Measurements from ENCODE around the gene RB1. TPM values are rescaled to one million over a fixed set of nuclear protein-coding genes. Genes with fewer than 3 reads are reported as not detected.

The RB1 gene
- total RNA-seq, result 10 to 100 TPM; 38.8 to 43.0 TPM
- 21.9 TPM for polyA plus RNA-seq (ENCODE audit: insufficient read depth, low read depth, low replicate concordance)
- long read RNA-seq, donor 1, full-length matches to known transcripts, result 7 of 7 reads
- long read RNA-seq, donor 1, partial matches to known transcripts, result 0 of 7 reads
- long read RNA-seq, donor 1, other reads (novel, unspliced or antisense), result 0 of 7 reads
- long read RNA-seq, donor 2, full-length matches to known transcripts, result 3 of 3 reads
- long read RNA-seq, donor 2, partial matches to known transcripts, result 0 of 3 reads
- long read RNA-seq, donor 2, other reads (novel, unspliced or antisense), result 0 of 3 reads

- Histone ChIP-seq H3K9me3 (no peaks in the 10 kb centered on the region), H3K27ac (peak within 1 kb of the TSS; percentile 99 to 100), H3K4me1 (peaks cover 18% of the 10 kb centered on the region), H3K36me3 (ENCODE audit: low read depth, missing control alignments) (no peaks in the 10 kb centered on the region), H3K27me3 (no peaks in the 10 kb centered on the region), H3K4me3 (peak within 1 kb of the TSS; percentile 94 to 96)
- peak; percentile 91 for DNase-seq
- TF ChIP-seq POLR2A (IDR thresholded peaks at IDR 0.05), result peak; percentile 75
- no peak for TF ChIP-seq CTCF (IDR thresholded peaks at IDR 0.05)
- intact Hi-C loops (cut with DNase I; ENCODE audit: low total_unique reads), result no loop called here
- 0 to 1% methylated on average over 8 to 96 of the region's 96 CpGs for WGBS, 2 donors
Measured at GRCh38 chr13:48303359-48304142, at the start of gene RB1. RB1 (plus strand) TSS chr13:48303751; CDS start chr13:48303913, 162 bp downstream.

- Histone ChIP-seq H3K9me3 (no peaks in the 10 kb centered on the region), H3K27ac (no peak overlapping the region), H3K4me1 (peaks cover 19% of the 10 kb centered on the region), H3K27me3 (no peaks in the 10 kb centered on the region), H3K36me3 (ENCODE audit: low read depth, missing control alignments) (no peaks in the 10 kb centered on the region), H3K4me3 (no peak overlapping the region)
- intact Hi-C loops (cut with DNase I; ENCODE audit: low total_unique reads), result no loop called here
- TF ChIP-seq POLR2A (IDR thresholded peaks at IDR 0.05), result no peak
- no peak for TF ChIP-seq CTCF (IDR thresholded peaks at IDR 0.05)
- WGBS, 2 donors, result 51 to 63% methylated on average over 2 of the region's 2 CpGs
- DNase-seq, result no peak
Measured at GRCh38 chr13:48253849-48254248, 49.7 kb upstream of the RB1 start.

GRCh38 chr13:48255090-48255489, 48.5 kb upstream of the RB1 start:
- no peak overlapping the region for H3K4me3 ChIP-seq
- H3K4me1 ChIP-seq, result peaks cover 19% of the 10 kb centered on the region
- intact Hi-C loops (cut with DNase I; ENCODE audit: low total_unique reads), result no loop called here
- TF ChIP-seq CTCF (IDR thresholded peaks at IDR 0.05) (no peak), POLR2A (IDR thresholded peaks at IDR 0.05) (no peak)
- no peak overlapping the region for H3K27ac ChIP-seq
- H3K9me3 ChIP-seq, result no peaks in the 10 kb centered on the region
- DNase-seq, result no peak
- H3K36me3 ChIP-seq (ENCODE audit: low read depth, missing control alignments), result no peaks in the 10 kb centered on the region
- 95 to 96% methylated on average over 8 to 13 of the region's 13 CpGs for WGBS, 2 donors
- H3K27me3 ChIP-seq, result no peaks in the 10 kb centered on the region

- no peaks in the 10 kb centered on the region for H3K27me3 ChIP-seq
- no peak overlapping the region for H3K4me3 ChIP-seq
- H3K36me3 ChIP-seq (ENCODE audit: low read depth, missing control alignments), result no peaks in the 10 kb centered on the region
- DNase-seq, result no peak
- H3K9me3 ChIP-seq, result no peaks in the 10 kb centered on the region
- no peak overlapping the region for H3K27ac ChIP-seq
- 60 to 68% methylated on average over 1 of the region's 1 CpG for WGBS, 2 donors
- TF ChIP-seq CTCF (IDR thresholded peaks at IDR 0.05) (no peak), POLR2A (IDR thresholded peaks at IDR 0.05) (no peak)
- intact Hi-C loops (cut with DNase I; ENCODE audit: low total_unique reads), result no loop called here
- H3K4me1 ChIP-seq, result peaks cover 19% of the 10 kb centered on the region
Measured at GRCh38 chr13:48255954-48256353, 47.6 kb upstream of the RB1 start.
